ENCODE results near the gene ZNF326. TPM values are rescaled to one million over a fixed set of nuclear protein-coding genes. Genes with fewer than 3 reads are reported as not detected.

Gene ZNF326
- total RNA-seq, 1 donor from 2014 or later = 12.8 TPM

DNA sequence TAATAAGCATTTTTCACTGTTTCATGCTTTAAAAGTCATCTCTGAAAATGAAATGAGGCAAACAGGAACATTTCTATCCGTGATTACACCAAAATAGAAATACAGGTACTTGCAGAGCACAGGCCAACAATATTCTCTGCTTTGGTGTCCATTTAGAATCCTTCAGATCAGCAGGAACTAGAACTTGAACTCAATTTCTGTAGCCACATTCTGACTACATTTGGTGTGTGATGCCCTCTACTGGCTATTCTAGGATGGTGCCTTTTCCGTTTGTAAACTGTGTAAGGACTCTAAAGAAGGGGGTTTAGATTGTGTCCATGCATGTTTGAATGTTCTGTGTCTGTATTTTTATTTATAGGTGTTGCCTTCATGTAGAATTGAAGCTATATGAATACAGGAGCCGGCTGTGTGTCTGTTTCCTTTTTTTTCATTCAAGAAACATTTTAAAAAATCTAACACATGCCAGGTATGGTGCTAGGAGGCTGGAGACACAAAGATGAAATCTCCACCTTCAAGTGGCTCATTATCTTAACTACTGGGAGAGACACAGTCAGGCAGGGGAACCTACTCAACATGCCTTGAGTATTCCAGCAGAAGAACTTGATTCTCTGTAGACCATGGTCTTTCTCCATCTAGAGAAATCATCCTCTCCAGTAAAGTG, 7.6 kb upstream of the ZNF326 start:
- Histone ChIP-seq H3K9me3 (no peaks in the 10 kb centered on the region), H3K27me3 (no peaks in the 10 kb centered on the region), H3K36me3 (no peaks in the 10 kb centered on the region), H3K27ac (no peak overlapping the region), H3K4me1 (no peaks in the 10 kb centered on the region), H3K4me3 (no peak overlapping the region)
- TF ChIP-seq, protein P1, sequence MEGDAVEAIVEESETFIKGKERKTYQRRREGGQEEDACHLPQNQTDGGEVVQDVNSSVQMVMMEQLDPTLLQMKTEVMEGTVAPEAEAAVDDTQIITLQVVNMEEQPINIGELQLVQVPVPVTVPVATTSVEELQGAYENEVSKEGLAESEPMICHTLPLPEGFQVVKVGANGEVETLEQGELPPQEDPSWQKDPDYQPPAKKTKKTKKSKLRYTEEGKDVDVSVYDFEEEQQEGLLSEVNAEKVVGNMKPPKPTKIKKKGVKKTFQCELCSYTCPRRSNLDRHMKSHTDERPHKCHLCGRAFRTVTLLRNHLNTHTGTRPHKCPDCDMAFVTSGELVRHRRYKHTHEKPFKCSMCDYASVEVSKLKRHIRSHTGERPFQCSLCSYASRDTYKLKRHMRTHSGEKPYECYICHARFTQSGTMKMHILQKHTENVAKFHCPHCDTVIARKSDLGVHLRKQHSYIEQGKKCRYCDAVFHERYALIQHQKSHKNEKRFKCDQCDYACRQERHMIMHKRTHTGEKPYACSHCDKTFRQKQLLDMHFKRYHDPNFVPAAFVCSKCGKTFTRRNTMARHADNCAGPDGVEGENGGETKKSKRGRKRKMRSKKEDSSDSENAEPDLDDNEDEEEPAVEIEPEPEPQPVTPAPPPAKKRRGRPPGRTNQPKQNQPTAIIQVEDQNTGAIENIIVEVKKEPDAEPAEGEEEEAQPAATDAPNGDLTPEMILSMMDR (IDR thresholded peaks at IDR 0.05) = peak; percentile 79 to 90 (median 82)
- no peak for TF ChIP-seq POLR2A (IDR thresholded peaks at IDR 0.05)
- TF ChIP-seq POLR2AphosphoS5 (IDR thresholded peaks at IDR 0.05; ENCODE audit: insufficient read depth in 1 of 2, low read depth in 1 of 2) = peak in 1 of 2 donors; percentile 53
- DNase-seq (ENCODE audit: extremely low spot score in 2 of 2) = no peak
- intact Hi-C loops (cut with DNase I) = no loop called here

DNA sequence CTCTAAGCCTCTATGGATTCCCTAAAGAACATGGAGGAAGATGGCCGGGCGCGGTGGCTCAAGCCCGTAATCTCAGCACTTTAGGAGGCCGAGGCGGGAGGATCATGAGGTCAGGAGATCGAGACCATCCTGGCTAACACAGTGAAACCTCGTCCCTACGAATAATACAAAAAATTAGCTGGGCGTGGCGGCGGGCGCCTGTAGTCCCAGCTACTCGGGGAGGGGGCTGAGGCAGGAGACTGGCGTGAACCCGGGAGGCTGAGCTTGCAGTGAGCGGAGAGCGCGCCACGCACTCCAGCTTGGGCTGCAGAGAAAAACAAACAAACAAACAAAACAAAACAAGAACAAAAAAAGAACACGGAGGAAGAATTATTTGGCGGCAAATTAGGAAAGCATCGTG, 5.8 kb upstream of the ZNF326 start:
- intact Hi-C loops (cut with DNase I) = no loop called here

DNA sequence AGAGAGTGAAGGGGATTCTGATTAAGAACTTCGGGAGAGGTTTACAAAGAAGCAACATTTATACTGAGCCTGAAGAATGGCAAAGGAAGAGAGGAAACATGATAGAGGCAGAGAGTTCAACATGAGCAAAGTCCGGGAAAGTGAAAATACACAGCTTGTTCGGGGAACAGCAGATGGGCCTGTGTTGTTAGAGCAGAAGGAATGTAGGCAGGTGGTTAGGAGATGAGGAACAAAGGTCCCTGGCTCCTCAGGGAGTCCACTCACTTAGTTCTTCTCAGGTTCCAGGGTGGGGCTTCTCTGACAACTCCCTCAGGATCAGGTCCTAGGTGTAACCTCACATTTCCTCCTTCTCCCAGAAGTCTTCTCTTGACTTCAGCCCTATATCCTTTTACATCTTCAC, 5.1 kb upstream of the ZNF326 start:
- no peak overlapping the region for H3K27ac ChIP-seq
- intact Hi-C loops (cut with DNase I) = loop anchor here (5.0 kb wide), 1 partner anchor 187 kb away; no protein-coding TSS in a partner anchor
- DNase-seq (ENCODE audit: extremely low spot score in 2 of 2) = no peak
- H3K27me3 ChIP-seq = no peaks in the 10 kb centered on the region
- no peaks in the 10 kb centered on the region for H3K36me3 ChIP-seq
- no peak for TF ChIP-seq POLR2AphosphoS5 (IDR thresholded peaks at IDR 0.05; ENCODE audit: insufficient read depth in 1 of 2, low read depth in 1 of 2)
- no peaks in the 10 kb centered on the region for H3K9me3 ChIP-seq
- no peak overlapping the region for H3K4me3 ChIP-seq
- H3K4me1 ChIP-seq = no peaks in the 10 kb centered on the region

More for the DNA sequence above, 5.8 kb upstream of the ZNF326 start:
- no peak for DNase-seq (ENCODE audit: extremely low spot score in 2 of 2)
- TF ChIP-seq, protein P1 (IDR thresholded peaks at IDR 0.05) = no peak
- no peak for TF ChIP-seq POLR2AphosphoS5 (IDR thresholded peaks at IDR 0.05; ENCODE audit: insufficient read depth in 1 of 2, low read depth in 1 of 2)
- TF ChIP-seq POLR2A (IDR thresholded peaks at IDR 0.05) = no peak
- Histone ChIP-seq H3K4me1 (no peaks in the 10 kb centered on the region), H3K27me3 (no peaks in the 10 kb centered on the region), H3K36me3 (no peaks in the 10 kb centered on the region), H3K27ac (no peak overlapping the region), H3K9me3 (no peaks in the 10 kb centered on the region), H3K4me3 (no peak overlapping the region)

DNA sequence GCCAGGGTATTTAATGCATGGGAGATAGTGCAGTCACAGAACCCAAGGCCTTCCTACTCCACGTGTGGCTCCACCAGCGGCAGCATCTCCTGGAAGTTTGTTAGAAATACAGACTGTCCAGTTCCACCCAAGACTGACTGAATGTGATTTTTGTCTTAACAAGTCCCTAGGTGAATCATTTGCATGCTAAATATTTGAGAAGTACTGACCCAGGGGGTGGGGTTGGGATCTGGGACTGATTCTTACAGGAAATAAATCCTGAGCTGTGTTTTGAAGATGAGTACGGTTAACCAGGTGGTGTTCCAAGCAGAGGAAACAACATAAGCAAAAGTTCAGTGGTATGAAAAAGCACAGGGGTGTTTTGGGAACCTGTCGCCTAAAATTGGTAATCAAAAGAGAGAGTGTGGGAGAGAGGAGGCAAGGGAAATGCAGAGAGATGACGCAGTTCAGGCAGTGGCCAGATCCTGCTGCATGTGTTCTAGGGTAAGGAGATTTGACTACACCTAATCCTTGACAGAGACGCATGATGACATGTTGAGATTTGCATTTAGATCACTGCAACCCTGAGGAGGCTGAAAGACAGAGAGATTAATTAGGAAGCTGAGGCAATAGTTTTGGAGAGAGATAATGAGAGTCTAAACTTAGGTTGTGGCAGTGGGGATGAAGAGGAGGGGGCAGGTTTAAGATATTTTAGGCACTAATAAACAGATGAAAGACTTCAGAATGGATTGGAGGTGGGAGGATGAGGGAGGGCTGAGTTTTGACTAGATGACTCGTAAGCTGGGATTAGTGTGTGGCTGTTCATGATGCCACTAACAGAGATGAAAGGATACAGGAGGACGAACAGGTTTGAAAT, 3.7 kb upstream of the ZNF326 start:
- Histone ChIP-seq H3K27me3 (no peaks in the 10 kb centered on the region), H3K4me3 (no peak overlapping the region), H3K27ac (no peak overlapping the region), H3K36me3 (no peaks in the 10 kb centered on the region), H3K9me3 (no peaks in the 10 kb centered on the region), H3K4me1 (peaks cover 5% of the 10 kb centered on the region)
- TF ChIP-seq, protein P1 (IDR thresholded peaks at IDR 0.05) = no peak
- TF ChIP-seq POLR2AphosphoS5 (IDR thresholded peaks at IDR 0.05; ENCODE audit: insufficient read depth in 1 of 2, low read depth in 1 of 2) (no peak), POLR2A (IDR thresholded peaks at IDR 0.05) (no peak)
- DNase-seq (ENCODE audit: extremely low spot score in 2 of 2) = no peak
- intact Hi-C loops (cut with DNase I) = loop anchor here (5.0 kb wide), 1 partner anchor 189 kb away; no protein-coding TSS in a partner anchor

DNA sequence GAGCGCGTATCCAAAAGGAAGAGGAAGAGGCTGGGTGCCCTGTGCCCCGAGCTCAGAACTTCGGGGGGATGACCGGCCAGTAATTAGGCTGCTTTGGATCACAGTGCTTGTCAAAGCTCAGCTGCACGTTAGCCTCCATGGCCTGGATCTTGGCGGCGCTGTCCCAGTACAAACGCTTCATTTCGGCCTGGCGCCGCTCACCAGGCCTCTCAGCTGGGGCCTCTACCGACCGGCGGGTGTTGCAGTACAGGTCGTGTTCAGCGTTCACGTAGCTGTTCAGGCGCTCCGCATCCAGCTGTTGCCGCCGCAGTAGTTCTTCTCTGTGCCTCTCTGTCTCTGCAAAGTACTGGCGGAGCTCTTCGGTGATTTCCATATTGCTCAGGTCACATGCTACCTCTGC, 1.4 kb upstream of the ZNF326 start:
- intact Hi-C loops (cut with DNase I) = loop anchor here (5.0 kb wide), 1 partner anchor 191 kb away; no protein-coding TSS in a partner anchor
- no peaks in the 10 kb centered on the region for H3K27me3 ChIP-seq
- peaks cover 28% of the 10 kb centered on the region for H3K4me1 ChIP-seq
- no peak overlapping the region for H3K27ac ChIP-seq
- H3K9me3 ChIP-seq = no peaks in the 10 kb centered on the region
- TF ChIP-seq POLR2AphosphoS5 (IDR thresholded peaks at IDR 0.05; ENCODE audit: insufficient read depth in 1 of 2, low read depth in 1 of 2) = no peak
- no peak for TF ChIP-seq POLR2A (IDR thresholded peaks at IDR 0.05)
- TF ChIP-seq, protein P1 (IDR thresholded peaks at IDR 0.05) = no peak
- no peak for DNase-seq (ENCODE audit: extremely low spot score in 2 of 2)
- no peak overlapping the region for H3K4me3 ChIP-seq
- no peaks in the 10 kb centered on the region for H3K36me3 ChIP-seq
